Right ventricle myocardium superior (tissue), 1 donor: Measurements from ENCODE around the gene SPRR2A. TPM values are rescaled to one million over a fixed set of nuclear protein-coding genes. Genes with fewer than 3 reads are reported as not detected.
"Not testable (repeated sequence)": the region's sequence is repeated elsewhere in the genome, so short reads cannot be mapped to it uniquely, and the experiment has no call there.

Experiments used
- ATAC-seq: fragments of 200-7000 bp; cut with Tn5 transposase; one replicate; pipeline ENCODE4 v1.9.1; 2020; ENCODE audit warnings: mild to moderate bottlenecking; ENCODE audit not compliant: poor library complexity
- DNase-seq: peaks from one replicate; pipeline ENCODE4 v3.0.0-alpha.2; 2020
- intact Hi-C: fragments of 100-400 bp; cut with DNase I; formaldehyde crosslinking; loops from one replicate; pipeline ENCODE4 v1.11.2; 2022
- long read RNA-seq: library from polyadenylated mRNA; unstranded; transcript quantifications from one replicate; pipeline ENCODE4 v2.0.0, GENCODE V29; 2021
- total RNA-seq: library from RNA; stranded (reverse); fragmentation: NEBNext Ultra II Directional; extraction: Animal tissue kit (Norgen Biotek cat#: 25700); gene quantifications from one replicate; pipeline ENCODE4 v1.2.1, GENCODE V29; 2021
- donor health status: DM: no; HTN: yes; CAD: no; lungs with severe emphysema.

The SPRR2A gene
- total RNA-seq, result not detected
- long read RNA-seq, result 0 reads

DNA sequence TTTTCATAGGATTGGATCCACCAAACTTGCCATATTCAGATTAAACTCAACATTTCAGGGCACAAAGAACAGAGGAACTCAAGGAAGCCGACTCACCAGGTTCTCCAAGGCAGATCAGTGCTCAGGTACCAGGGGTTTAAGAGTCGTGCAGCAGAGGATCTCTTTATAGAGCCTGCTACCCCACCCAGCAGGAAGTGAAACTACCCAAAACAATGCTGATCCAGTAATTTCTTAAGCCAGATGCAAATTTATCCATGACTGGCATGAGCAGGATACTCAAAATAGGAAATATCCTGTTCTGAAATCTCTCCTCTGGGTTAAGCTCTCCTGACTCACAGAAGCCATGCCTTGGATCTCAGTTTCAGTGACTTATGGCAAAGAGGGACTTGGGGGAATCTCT is at the start of gene SPRR2A:
Gene SPRR2A (minus strand): TSS at position 138 of the 400 bp plus-strand sequence. CDS start 777 bp downstream, outside the sequence.
- intact Hi-C loops, result no loop called here
- ATAC-seq (no peak), DNase-seq (no peak)

DNA sequence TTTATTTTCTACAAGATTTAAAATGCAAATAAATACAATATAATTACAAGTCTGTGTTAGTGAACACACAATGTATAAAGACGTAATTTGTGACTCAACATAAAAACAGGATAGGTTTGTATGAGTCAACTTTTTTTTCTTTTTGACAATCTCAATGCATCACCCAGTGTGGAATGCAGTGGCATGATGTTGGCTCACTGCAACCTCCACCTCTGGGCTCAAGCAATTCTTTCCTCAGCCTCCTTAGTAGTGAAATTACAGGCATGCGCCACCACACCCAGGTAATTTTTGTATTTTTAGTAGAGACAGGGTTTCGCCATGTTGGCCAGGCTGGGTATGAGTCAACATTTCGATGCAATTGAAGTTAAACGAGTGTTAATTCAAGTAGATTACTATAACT is 42.9 kb upstream of the SPRR2A start:
- ATAC-seq (no peak), DNase-seq (no peak)

DNA sequence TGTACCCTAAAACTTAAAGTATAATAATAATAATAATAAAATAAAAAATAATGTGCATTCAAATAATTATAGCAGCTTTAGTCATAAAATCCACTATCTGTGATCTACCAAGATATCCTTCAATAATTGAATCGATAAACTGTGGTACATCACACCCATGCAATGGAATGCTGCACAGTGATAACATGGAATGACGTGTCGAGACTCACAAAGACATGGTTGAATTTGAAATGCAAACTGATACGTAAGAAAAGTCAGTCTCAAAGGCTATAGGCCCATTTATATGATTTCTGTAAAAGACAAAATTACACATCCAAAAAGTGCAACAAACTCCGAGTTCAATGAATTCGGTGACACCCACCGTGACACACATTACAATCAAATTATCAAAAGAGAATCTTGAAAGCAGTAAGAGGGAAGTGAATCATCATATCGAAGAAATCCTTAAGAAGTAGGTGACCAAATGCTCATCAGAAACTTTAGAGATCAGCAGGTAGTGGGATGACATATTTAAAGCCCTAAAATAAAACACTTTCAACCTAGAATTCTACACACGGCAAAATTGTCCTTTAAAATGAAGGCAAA is 42.2 kb upstream of the SPRR2A start:
- intact Hi-C loops, result no loop called here
- DNase-seq (no peak), ATAC-seq (no peak)

More for the DNA sequence above, 42.9 kb upstream of the SPRR2A start:
- intact Hi-C loops, result no loop called here

DNA sequence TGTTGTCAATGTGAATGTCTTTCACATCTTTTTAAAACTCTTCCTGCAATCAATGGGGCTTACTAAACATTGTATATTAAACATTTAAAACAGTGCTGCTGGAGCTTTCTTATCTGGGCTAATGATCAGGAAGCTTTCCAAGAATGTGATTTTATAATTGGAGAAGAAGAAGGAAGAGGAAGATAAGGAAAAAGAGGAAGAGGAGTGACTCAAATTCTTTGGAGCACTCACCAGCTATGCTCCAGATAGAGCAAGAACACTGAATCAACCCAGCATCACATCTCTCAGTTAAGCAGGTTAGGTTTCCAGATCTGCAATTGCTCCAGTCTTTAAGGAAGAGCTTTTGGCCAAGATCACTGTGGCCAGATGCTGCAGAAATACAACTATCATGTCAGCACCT is 38.5 kb upstream of the SPRR2A start:
- intact Hi-C loops, result no loop called here
- ATAC-seq (no peak), DNase-seq (no peak)

DNA sequence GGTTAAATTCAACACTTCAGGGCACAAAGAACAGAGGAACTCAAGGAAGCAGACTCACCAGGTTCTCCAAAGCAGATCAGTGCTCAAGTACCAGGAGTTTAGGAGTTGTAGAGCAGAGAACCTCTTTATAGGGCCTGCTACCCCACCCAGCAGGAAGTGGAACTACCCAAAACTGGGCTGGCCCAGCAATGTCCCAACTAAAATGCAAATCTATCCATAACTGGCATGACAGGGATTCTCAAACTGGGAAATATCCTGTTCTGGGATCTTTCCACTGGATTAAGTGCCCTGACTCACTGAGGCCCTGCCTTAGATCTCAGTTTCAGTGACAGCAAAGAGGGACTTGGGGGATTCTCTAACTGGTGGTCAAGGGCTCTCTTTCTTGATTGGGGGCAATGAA is 37.1 kb upstream of the SPRR2A start, which contains the start of gene SPRR2E:
Gene SPRR2E (minus strand): TSS at position 101 of the 400 bp plus-strand sequence. CDS start 775 bp downstream, outside the sequence.
- intact Hi-C loops, result no loop called here
- DNase-seq (no peak), ATAC-seq (no peak)

DNA sequence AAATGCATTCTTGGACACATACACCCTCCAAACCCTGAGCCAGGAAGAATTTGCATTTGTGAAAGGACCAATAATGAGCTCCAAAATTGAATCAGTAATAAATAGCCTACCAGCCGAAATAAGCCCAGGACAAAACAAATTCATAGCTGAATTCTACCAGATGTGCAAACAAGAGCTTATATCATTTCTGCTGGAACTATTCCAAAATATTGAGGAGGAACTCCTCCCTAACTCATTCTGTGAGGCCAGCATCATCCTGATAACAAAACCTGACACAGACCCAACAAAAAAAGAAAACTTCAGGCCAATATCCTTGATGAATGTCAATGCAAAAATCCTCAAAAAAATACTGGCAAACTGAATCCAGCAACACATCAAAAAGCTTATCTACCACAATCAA is 30.3 kb upstream of the SPRR2A start:
- intact Hi-C loops, result no loop called here
- ATAC-seq (no peak), DNase-seq (no peak)

DNA sequence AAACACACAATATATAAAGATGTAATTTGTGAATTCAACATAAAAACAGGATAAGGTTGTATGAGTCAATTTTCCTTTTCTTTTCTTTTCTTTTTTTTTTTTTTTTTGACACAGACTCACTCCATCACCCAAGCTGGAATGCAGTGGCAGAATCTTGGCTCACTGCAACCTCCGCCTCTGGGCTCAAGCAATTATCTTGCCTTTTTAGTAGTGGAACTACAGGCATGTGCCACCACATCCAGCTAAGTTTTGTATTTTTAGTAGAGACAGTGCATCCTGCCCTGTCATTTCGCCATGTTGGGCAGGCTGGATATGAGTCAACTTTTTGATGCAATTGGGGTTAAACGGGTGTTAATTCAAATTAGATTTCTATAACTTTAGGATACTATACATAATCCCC is 24.4 kb upstream of the SPRR2A start:
- intact Hi-C loops, result no loop called here
- DNase-seq (no peak), ATAC-seq (no peak)

DNA sequence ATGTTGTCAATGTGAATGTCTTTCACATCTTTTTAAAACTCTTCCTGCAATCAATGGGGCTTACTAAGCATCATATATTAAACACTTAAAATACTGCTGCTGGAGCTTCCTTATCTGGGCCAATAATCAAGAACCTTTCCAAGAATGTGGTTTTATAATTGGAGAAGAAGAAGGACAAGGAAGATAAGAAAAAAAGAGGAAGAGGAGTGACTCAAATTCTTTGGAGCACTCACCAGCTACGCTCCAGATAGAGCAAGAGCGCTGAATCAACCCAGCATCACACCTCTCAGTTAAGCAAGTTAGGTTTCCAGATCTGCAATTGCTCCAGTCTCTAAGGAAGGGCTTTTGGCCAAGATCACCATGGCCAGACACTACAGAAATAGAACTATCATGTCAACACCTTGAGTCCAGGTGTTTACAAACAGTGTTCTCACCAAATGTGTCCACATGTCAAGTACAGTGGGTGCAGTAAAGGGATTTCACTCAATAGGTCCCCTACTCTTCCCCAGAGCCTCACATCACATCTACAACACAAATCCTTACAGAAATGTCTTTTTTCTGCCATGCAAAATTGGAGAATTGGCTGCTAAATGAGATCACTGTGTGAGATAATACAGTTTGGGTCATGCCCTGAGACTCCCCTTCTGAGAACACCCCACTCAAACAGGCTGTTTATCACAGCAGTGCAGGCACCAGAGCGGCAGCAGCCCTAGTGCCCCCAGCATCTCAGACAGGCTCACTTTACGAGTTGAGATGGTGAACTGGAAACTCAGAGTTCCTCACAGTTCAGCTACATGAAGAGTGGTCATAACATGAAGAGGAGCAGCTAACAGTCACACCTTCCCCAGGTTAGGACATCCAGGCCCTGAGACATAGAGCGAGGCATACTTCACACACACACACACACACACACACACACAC is 15.8 kb upstream of the SPRR2A start:
- ATAC-seq (no peak), DNase-seq (no peak)
- intact Hi-C loops, result no loop called here

DNA sequence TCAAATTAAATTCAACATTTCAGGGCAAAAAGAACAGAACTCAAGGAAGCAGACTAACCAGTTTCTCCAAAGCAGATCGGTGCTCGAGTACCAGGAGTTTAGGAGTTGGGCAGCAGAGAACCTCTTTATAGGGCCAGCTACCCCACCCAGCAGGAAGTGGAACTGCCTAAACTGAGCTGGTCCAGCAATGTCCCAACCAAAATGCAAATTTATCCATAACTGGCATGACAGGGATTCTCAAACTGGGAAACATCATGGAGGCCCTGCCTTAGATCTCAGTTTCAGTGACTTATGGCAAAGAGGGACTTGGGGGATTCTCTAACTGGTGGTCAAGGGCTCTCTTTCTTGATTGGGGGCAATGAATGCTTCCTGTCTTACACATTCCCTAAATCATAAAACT is 14.2 kb upstream of the SPRR2A start, which contains the start of gene SPRR2B:
Gene SPRR2B (minus strand): TSS at position 101 of the 400 bp plus-strand sequence. CDS start 772 bp downstream, outside the sequence.
- intact Hi-C loops, result no loop called here
- no peak for ATAC-seq

DNA sequence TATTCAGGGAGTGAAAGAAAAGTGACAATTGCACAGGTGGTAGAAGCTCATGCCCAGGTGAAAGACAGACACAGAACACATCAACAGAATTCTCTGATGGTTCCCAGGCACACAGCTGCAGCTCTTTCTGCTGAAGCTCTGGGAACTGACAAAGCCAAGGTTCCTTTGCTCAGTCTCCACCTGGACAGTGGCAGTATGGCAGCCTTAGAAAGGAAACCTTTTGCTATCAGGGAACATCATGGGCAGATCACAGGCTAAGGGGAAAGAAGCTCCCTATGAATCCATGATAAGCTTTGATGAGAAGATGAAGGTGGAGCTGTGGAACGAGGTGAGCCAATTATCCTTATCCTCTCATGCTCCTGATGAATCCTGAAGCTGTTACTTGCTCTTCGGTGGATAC is 12.9 kb upstream of the SPRR2A start:
- intact Hi-C loops, result no loop called here
- ATAC-seq (no peak), DNase-seq (no peak)

More for the DNA sequence above, 14.2 kb upstream of the SPRR2A start, which contains the start of gene SPRR2B:
- no peak for DNase-seq

DNA sequence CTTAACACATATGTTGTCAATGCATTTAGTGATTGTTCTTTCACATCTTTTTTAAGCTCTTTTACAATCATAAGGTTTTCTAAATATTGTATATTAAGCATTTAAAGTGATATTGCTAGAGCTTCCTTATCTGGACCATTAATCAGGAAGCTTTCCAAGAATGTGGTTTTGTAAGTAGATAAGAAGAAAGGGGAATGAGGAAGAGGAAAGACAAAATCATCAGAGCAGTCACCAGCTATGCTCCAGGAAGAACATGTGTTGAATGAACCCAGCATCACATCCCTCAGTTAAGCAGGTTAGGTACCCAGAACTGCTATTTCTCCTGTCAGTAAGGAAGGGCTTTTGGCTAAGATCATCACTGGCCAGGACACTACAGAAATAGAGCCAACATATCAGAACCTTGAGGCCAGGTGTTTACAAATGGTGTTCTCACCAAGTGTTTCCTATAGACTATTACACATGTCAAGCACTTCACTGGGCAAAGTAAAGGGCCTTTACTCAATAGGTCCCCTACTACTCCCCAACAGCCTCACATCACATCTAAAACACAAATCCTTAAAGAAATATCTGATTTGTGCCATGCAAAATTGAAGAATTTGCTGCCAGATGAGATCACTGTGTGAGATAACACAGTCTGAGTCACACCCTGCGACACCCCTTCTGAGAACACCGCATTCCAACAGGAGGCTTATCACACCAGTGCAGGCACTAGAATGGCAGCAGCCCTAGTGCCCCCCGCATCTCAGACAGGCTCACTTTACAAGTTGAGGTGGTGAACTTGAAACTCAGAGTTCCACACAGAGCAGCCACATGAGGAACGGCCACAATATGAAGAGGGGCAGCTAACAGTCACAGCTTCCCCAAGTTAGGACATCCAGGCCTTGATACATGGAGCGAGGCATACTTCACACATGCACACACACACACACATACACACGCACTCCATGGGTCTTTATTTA is 1.8 kb upstream of the SPRR2A start:
- ATAC-seq, result no peak
- intact Hi-C loops, result no loop called here

DNA sequence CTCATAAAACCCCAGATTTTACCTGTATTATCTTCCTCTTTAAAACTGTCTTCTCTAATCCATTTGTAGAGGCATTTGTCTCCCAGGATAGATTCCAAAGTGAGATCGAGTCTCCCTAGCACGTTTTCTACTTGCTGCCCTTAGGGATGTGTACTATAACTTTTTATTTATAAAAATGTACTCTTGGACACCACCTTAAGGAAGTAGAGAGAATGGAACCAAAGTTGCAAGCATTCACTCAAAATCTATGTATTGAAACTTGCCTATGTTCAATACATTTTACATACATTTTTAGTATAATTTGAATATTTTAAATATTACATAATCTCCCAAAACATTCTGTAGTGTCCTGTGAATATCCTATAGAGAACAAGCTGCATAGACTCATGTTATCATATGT is 842 bp upstream of the SPRR2A start:
- ATAC-seq (no peak), DNase-seq (no peak)
- intact Hi-C loops, result no loop called here

More for the DNA sequence above, 1.8 kb upstream of the SPRR2A start:
- DNase-seq, result no peak

DNA sequence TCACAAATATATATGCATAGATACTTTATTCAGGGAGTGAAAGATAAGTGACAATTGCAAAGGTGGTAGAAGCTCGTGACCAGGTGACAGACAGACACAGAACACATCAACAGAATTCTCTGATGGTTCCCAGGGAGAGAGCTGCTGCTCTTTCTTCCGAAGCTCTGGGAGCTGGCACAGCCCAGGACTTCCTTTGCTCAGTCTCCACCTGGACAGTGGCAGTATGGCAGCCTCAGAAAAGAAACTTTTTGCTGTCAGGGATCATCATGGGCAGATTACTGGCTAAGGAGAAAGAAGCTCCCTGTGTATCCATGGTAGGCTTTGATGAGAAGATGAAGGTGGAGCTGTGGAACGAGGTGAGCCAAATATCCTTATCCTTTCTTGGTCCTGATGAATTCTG is 1.2 kb downstream of the SPRR2A start:
- ATAC-seq, DNase-seq, intact Hi-C loops: not testable (repeated sequence)

DNA sequence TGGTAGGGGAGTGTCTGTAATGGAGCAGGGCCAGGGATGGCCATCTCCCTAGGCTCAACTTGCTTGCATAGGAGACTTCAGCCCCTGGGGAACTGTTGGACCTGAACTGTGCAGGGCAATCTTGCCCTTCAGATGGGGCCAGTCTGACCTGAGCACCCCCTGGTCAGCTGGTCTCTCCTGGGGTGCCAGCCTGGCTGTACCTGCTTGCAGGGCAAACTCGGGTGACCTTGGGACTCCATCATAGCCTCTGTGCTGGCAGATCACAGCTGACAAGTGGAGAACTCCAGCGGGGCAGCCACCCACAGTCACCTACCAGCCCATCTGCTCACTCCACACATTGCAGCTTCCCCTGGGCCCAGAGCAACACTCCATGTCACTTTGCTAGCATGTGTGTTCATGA is 8.1 kb downstream of the SPRR2A start:
- no peak for ATAC-seq
- DNase-seq, result no peak

DNA sequence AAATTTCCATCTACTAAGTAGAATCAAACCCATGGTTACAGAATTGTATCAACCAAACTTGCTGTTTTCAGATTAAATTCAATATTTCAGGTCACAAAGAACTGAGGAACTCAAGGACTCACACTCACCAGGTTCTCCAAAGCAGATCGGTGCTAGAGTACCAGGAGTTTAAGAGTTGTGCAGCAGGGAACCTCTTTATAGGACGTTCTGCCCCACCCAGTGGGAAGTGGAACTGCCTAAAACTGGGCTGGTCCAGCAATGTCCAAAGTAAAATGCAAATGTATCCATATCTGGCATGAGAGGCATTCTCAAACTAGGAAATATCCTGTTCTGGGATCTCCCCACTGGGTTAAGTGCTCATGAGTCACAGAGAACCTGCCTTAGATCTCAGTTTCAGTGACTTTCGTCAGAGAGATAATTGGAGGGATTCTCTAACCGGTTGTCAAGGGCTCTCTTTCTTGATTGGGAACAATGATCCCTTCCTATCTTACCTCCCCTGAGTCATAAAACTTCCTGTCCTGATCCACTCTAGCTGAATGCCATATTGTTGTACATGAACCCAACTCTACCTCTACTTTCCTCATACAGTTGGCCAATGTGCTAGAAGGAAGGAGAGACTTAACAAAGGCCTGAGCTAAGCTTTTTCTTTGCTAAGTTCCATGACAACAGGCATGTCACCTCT is 16.2 kb downstream of the SPRR2A start, which contains the start of gene SPRR2D:
Gene SPRR2D (minus strand): TSS at position 171 of the 682 bp plus-strand sequence. CDS start 774 bp downstream, outside the sequence.
- no peak for ATAC-seq
- no peak for DNase-seq
- intact Hi-C loops, result no loop called here

More for the DNA sequence above, 8.1 kb downstream of the SPRR2A start:
- intact Hi-C loops, result no loop called here

DNA sequence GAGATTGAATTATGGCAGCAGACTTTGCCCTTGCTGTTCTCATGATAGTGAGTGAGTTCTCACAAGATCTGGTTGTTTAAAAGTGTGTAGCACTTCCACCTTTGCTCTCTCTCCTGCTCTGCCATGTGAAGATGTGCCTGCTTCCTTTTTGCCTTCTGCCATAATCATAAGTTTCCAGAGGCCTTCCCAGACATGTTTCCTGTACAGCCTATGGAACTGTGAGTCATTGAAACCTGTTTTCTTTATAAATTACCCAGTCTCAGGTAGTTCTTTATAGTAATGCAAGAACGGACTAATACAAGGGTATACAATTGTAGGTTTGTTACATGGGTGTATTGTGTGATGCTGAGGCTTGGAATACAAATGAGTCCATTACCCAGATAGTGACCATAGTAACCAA is 22.1 kb downstream of the SPRR2A start:
- DNase-seq, result no peak
- no peak for ATAC-seq
- intact Hi-C loops, result no loop called here

DNA sequence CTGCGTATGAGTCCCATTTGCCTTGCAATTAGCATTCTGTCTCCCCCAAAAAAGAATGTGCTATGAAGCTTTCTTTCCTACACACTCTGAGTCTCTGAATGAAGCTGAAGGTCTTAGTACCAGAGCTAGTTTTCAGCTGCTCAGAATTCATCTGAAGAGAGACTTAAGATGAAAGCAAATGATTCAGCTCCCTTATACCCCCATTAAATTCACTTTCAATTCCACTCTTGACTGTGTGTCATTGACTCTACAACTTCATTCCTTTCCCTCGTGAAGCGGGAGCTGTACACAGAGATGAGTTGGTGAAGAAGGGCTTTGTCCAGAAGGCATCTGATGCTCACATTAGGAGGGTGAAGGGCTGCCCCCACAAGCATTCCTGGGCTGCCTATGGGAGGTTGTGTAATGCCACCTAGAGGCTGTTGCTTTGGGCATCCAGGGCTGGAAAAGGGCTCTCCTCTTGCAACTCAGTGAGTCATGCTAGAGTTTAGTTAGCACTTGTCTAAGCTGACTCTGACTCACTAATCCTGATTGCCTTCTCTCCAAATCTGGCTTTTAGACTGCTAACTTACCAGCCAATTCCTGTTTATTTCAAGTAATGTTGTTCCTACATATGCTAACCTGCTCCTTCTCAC is 24.5 kb downstream of the SPRR2A start:
- ATAC-seq, result no peak
- no peak for DNase-seq
- intact Hi-C loops, result no loop called here

DNA sequence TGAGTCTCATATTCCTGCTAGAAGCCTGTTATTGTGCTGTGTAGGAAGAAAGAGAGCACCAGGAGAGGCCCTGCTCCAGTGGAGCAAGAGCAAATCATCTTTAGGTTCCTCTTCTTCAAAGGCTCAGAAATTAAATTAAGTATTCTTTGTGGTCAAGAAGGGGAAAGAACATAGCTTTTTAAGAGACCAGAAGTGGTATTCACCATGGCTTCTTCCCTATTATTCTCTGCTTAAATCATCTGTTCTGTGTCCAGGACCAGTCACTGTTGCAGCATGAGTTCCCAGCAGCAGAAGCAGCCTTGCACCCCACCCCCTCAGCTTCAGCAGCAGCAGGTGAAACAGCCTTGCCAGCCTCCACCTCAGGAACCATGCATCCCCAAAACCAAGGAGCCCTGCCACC is 25.2 kb downstream of the SPRR2A start:
- no peak for ATAC-seq
- intact Hi-C loops, result no loop called here
- DNase-seq, result no peak
